Endothelial cell (in vitro differentiated cells): ENCODE results near the gene RRP15. TPM values are rescaled to one million over a fixed set of nuclear protein-coding genes. Genes with fewer than 3 reads are reported as not detected.

Experiments
- DNase-seq: peaks from one replicate; pipeline ENCODE4 v3.0.0; 2021; ENCODE audit warnings: low spot score
- H3K27ac Mint-ChIP-seq: one replicate; pipeline ENCODE4 v1.8.0; 2021; ENCODE audit warnings: mixed read lengths, inconsistent platforms; ENCODE audit not compliant: unreplicated experiment
- H3K27me3 Mint-ChIP-seq: one replicate; pipeline ENCODE4 v1.8.0; 2021; ENCODE audit warnings: mild to moderate bottlenecking, moderate library complexity, mixed read lengths, inconsistent platforms; ENCODE audit not compliant: unreplicated experiment
- H3K36me3 Mint-ChIP-seq: one replicate; pipeline ENCODE4 v1.8.0; 2021; ENCODE audit warnings: mild to moderate bottlenecking, low read depth, mixed read lengths, inconsistent platforms; ENCODE audit not compliant: unreplicated experiment
- H3K4me1 Mint-ChIP-seq: one replicate; pipeline ENCODE4 v1.8.0; 2021; ENCODE audit warnings: mild to moderate bottlenecking, mixed read lengths, inconsistent platforms; ENCODE audit not compliant: unreplicated experiment
- H3K4me3 Mint-ChIP-seq: one replicate; pipeline ENCODE4 v1.8.0; 2021; ENCODE audit warnings: mild to moderate bottlenecking, mixed read lengths, inconsistent platforms; ENCODE audit not compliant: unreplicated experiment
- H3K9me3 Mint-ChIP-seq: one replicate; pipeline ENCODE4 v1.8.0; 2021; ENCODE audit warnings: mixed read lengths, inconsistent platforms; ENCODE audit not compliant: unreplicated experiment
- CTCF ChIP-seq: fragments of 200-600 bp; sonication (generic); IDR thresholded peaks from one replicate; pipeline ENCODE4 v1.5.0; 2021; ENCODE audit warnings: antibody characterized with exemption; ENCODE audit not compliant: unreplicated experiment
- total RNA-seq: library from RNA; stranded (reverse); fragmentation: NEBNext Ultra II Directional; extraction: Animal tissue kit (Norgen Biotek cat#: 25700); gene quantifications from one replicate; pipeline ENCODE4 v1.2.1, GENCODE V29; 2021; ENCODE audit not compliant: unreplicated experiment

The RRP15 gene
- total RNA-seq, 1 donor from 2014 or later, result 11.7 TPM

- H3K4me3 Mint-ChIP-seq, result no peak overlapping the region
- no peak overlapping the region for H3K27ac Mint-ChIP-seq
- no peaks in the 10 kb centered on the region for H3K36me3 Mint-ChIP-seq
- peaks cover 4% of the 10 kb centered on the region for H3K27me3 Mint-ChIP-seq
- DNase-seq, result no peak
- H3K9me3 Mint-ChIP-seq, result no peaks in the 10 kb centered on the region
- peaks cover 10% of the 10 kb centered on the region for H3K4me1 Mint-ChIP-seq
- no peak for TF ChIP-seq CTCF
Observed at GRCh38 chr1:218369688-218370511, 84.8 kb downstream of the RRP15 start.

- no peak for TF ChIP-seq CTCF
- Mint-ChIP-seq H3K4me3 (no peak overlapping the region), H3K27me3 (peaks cover 4% of the 10 kb centered on the region), H3K9me3 (no peaks in the 10 kb centered on the region), H3K36me3 (no peaks in the 10 kb centered on the region), H3K27ac (no peak overlapping the region), H3K4me1 (peaks cover 10% of the 10 kb centered on the region)
- no peak for DNase-seq
Observed at GRCh38 chr1:218371927-218372672, 87.0 kb downstream of the RRP15 start.

GRCh38 chr1:218374401-218375353 is 89.6 kb downstream of the RRP15 start:
- H3K27me3 Mint-ChIP-seq, result no peaks in the 10 kb centered on the region
- H3K27ac Mint-ChIP-seq, result no peak overlapping the region
- peaks cover 10% of the 10 kb centered on the region for H3K4me1 Mint-ChIP-seq

GRCh38 chr1:218376722-218377121 is 91.6 kb downstream of the RRP15 start:
- no peak for DNase-seq
- H3K27me3 Mint-ChIP-seq, result no peaks in the 10 kb centered on the region
- H3K4me1 Mint-ChIP-seq, result peaks cover 8% of the 10 kb centered on the region
- no peaks in the 10 kb centered on the region for H3K36me3 Mint-ChIP-seq
- H3K4me3 Mint-ChIP-seq, result no peak overlapping the region
- no peaks in the 10 kb centered on the region for H3K9me3 Mint-ChIP-seq
- no peak overlapping the region for H3K27ac Mint-ChIP-seq
- TF ChIP-seq CTCF, result no peak

More at GRCh38 chr1:218374401-218375353, 89.6 kb downstream of the RRP15 start:
- DNase-seq, result no peak
- no peak for TF ChIP-seq CTCF
- Mint-ChIP-seq H3K9me3 (no peaks in the 10 kb centered on the region), H3K4me3 (no peak overlapping the region), H3K36me3 (no peaks in the 10 kb centered on the region)
